ENCODE data around the gene ALKBH1.

GRCh38 chr14:77642407-77642806 is 65.4 kb downstream of the ALKBH1 start:
- TF ChIP-seq ELF4 (IDR thresholded peaks at IDR 0.05) (no peak), SP1 (IDR thresholded peaks at IDR 0.05) (no peak), PKNOX1 (IDR thresholded peaks at IDR 0.05) (no peak), LEF1 (IDR thresholded peaks at IDR 0.05; ENCODE audit: borderline replicate concordance) (no peak), ARNT (IDR thresholded peaks at IDR 0.05) (no peak), FOXM1 (IDR thresholded peaks at IDR 0.05; ENCODE audit: borderline replicate concordance) (no peak), BHLHE40 (IDR thresholded peaks at IDR 0.05; ENCODE audit: borderline replicate concordance) (no peak), HDGF (IDR thresholded peaks at IDR 0.05; ENCODE audit: borderline replicate concordance) (no peak), TARDBP (IDR thresholded peaks at IDR 0.05) (no peak), L3MBTL2 (conservative IDR thresholded peaks at IDR 0.05) (no peak), SUZ12 (IDR thresholded peaks at IDR 0.05) (no peak)

All from HEK293T (cell line).